Psoas muscle (tissue), 8 donors: ENCODE data around the gene LPCAT1. TPM values are rescaled to one million over a fixed set of nuclear protein-coding genes. Genes with fewer than 3 reads are reported as not detected.

ENCODE experiments used
- ATAC-seq, 4 donors: fragments of 200-7000 bp; cut with Tn5 transposase; one replicate each; pipeline ENCODE4 v1.9.1; 2020; ENCODE audit warnings: moderate library complexity in 3 of 4, mild to moderate bottlenecking in 2 of 4
- DNase-seq, 2 donors: peaks; one replicate each; pipeline ENCODE4 v3.0.0-alpha.2; 2020
- H3K27ac ChIP-seq: fragments of 200-600 bp; one replicate; pipeline ENCODE4 v1.8.0; 2022
- H3K27me3 ChIP-seq, 3 donors: fragments of 200-600 bp in 1 of 3; one replicate each; pipeline versions ENCODE4 v1.6.1 to v1.8.0; 2013 to 2022; ENCODE audit warnings: low read length in 2 of 3, mild to moderate bottlenecking in 2 of 3, moderate library complexity in 1 of 3; ENCODE audit not compliant: insufficient read depth in 3 of 3
- H3K36me3 ChIP-seq, 2 donors: fragments of 200-600 bp in 1 of 2; one replicate each; pipeline versions ENCODE4 v1.6.1 to v1.8.0; 2013 to 2022; ENCODE audit warnings: low read depth in 1 of 2, mild to moderate bottlenecking in 1 of 2, moderate library complexity in 1 of 2; ENCODE audit not compliant: insufficient read depth in 1 of 2
- H3K4me1 ChIP-seq: fragments of 200-600 bp; one replicate; pipeline ENCODE4 v1.8.0; 2022
- H3K4me3 ChIP-seq: fragments of 200-600 bp; one replicate; pipeline ENCODE4 v1.8.0; 2022; ENCODE audit warnings: mild to moderate bottlenecking
- H3K9me3 ChIP-seq: fragments of 200-600 bp; one replicate; pipeline ENCODE4 v1.8.0; 2022
- CTCF ChIP-seq: fragments of 200-600 bp; IDR thresholded peaks from one replicate; pipeline ENCODE4 v1.8.0; 2022; ENCODE audit warnings: antibody characterized with exemption
- WGBS, 3 donors: extraction: QIAGEN DNeasy Blood & Tissue Kit; methylation state at CpG; one replicate each; pipeline versions ENCODE4 v1.1.6 to v1.1.7; 2013; 5-methylcytosine and 5-hydroxymethylcytosine counted together
- intact Hi-C, 2 donors: fragments of 100-400 bp; cut with DNase I; formaldehyde crosslinking; loops; one replicate each; pipeline versions ENCODE4 v1.11.0 to v1.14.2; 2022
- polyA plus RNA-seq, 3 donors: library from polyadenylated mRNA; stranded (reverse); fragments of 200-250 nt; gene quantifications; one replicate each; pipeline ENCODE4 v1.2.3, GENCODE V29; 2013
- total RNA-seq, 4 donors: library from RNA; stranded (reverse); fragmentation: NEBNext Ultra II Directional in 2 of 4; extraction: Animal tissue kit (Norgen Biotek cat#: 25700) in 2 of 4; gene quantifications; one replicate each; pipeline versions ENCODE4 v1.2.1 to v1.2.4, GENCODE V29; 2021 to 2023
- donor health status: healthy with polysubstance abuse.
- donor health status: DM: no; HTN: no; CAD: no; lungs with moderate emphysema.
- donor health status: Bipolar disorder and iron deficiency.
- donor health status: healthy.
- donor health status: DM: yes; HTN: yes; CAD: no.
- donor health status: DM: no; HTN: no; CAD: no.
- donor health status: DM: no; HTN: no; CAD: no.
- donor health status: DM: yes; HTN: yes; CAD: no.

The LPCAT1 gene
- total and polyA plus RNA-seq, 7 donors = 2.4 to 6.2 (median 4.7) TPM

GRCh38 chr5:1479066-1479465, 44.7 kb downstream of the LPCAT1 start:
- TF ChIP-seq CTCF = no peak
- DNase-seq (peak in 1 of 2 donors; percentile 0), ATAC-seq (no peak)
- H3K27me3 ChIP-seq = no peaks in the 10 kb centered on the region
- H3K4me3 ChIP-seq = no peak overlapping the region
- no peaks in the 10 kb centered on the region for H3K4me1 ChIP-seq
- no peak overlapping the region for H3K27ac ChIP-seq
- intact Hi-C loops = no loop called here
- no peaks in the 10 kb centered on the region for H3K9me3 ChIP-seq
- 93 to 96% (median 96%) methylated on average over 7 of the region's 7 CpGs for WGBS, 3 donors
- H3K36me3 ChIP-seq = peaks cover 0 to 15% of the 10 kb centered on the region in 2 donors

- DNase-seq = peak in 1 of 2 donors; percentile 1
- Histone ChIP-seq H3K27ac (no peak overlapping the region), H3K4me3 (no peak overlapping the region), H3K36me3 (peaks cover 0 to 21% of the 10 kb centered on the region in 2 donors), H3K4me1 (no peaks in the 10 kb centered on the region), H3K27me3 (no peaks in the 10 kb centered on the region), H3K9me3 (no peaks in the 10 kb centered on the region)
- intact Hi-C loops = no loop called here
- 93 to 95% (median 93%) methylated on average over 13 of the region's 13 CpGs for WGBS, 3 donors
- ATAC-seq = no peak
- TF ChIP-seq CTCF = no peak
These were observed 45.3 kb downstream of the LPCAT1 start for GRCh38 chr5:1478271-1479035.

- H3K36me3 ChIP-seq = peaks cover 0 to 21% of the 10 kb centered on the region in 2 donors
- no peak overlapping the region for H3K27ac ChIP-seq
- peak in 3 of 4 donors; percentile 21 to 31 (median 21) for ATAC-seq
- intact Hi-C loops = no loop called here
- DNase-seq = peak; percentile 52 to 75
- no peaks in the 10 kb centered on the region for H3K27me3 ChIP-seq
- no peaks in the 10 kb centered on the region for H3K4me1 ChIP-seq
- no peak overlapping the region for H3K4me3 ChIP-seq
- 86 to 88% (median 88%) methylated on average over 16 of the region's 16 CpGs for WGBS, 3 donors
- H3K9me3 ChIP-seq = no peaks in the 10 kb centered on the region
- no peak for TF ChIP-seq CTCF
These were observed 46.4 kb downstream of the LPCAT1 start for GRCh38 chr5:1477341-1477740.

GRCh38 chr5:1476967-1477310, 46.8 kb downstream of the LPCAT1 start:
- ATAC-seq (no peak), DNase-seq (no peak)
- Histone ChIP-seq H3K4me3 (no peak overlapping the region), H3K4me1 (no peaks in the 10 kb centered on the region), H3K9me3 (no peaks in the 10 kb centered on the region), H3K36me3 (peaks cover 0 to 21% of the 10 kb centered on the region in 2 donors), H3K27ac (no peak overlapping the region), H3K27me3 (no peaks in the 10 kb centered on the region)
- no peak for TF ChIP-seq CTCF
- intact Hi-C loops = no loop called here
- 91 to 96% (median 96%) methylated on average over 11 of the region's 11 CpGs for WGBS, 3 donors
